H1 (cell line): Measurements from ENCODE around the gene RICTOR. TPM values are rescaled to one million over a fixed set of nuclear protein-coding genes. Genes with fewer than 3 reads are reported as not detected.
A peak's percentile ranks its signal among the peaks of the same experiment; 100 is the strongest.

Experiments used
- CTCF ChIA-PET: fragments of 300-600 bp; sonication (Branson Sonifier 250); formaldehyde crosslinking; loops from one replicate; lab custom pipeline; 2021; ENCODE audit not compliant: partially characterized antibody; lab: Charles Lee
- POLR2A ChIA-PET: fragments of 300-600 bp; sonication (Branson Sonifier 250); formaldehyde crosslinking; loops from one replicate; lab custom pipeline; 2021; ENCODE audit warnings: inconsistent platforms; ENCODE audit not compliant: partially characterized antibody; lab: Charles Lee
- DNase-seq, 2 experiments: peaks; one replicate each; pipeline versions ENCODE4 v3.0.0 to v3.0.0-alpha.2; 2010 to 2022; ENCODE audit warnings: low spot score in 2 of 2, low read depth in 1 of 2, mixed read lengths in 1 of 2
- FAIRE-seq: peaks from 2 replicates; lab custom pipeline; 2011; peaks lifted over from hg19 to GRCh38; lab: Jason Lieb, UNC
- H2AFZ ChIP-seq: 2 replicates; pipeline ENCODE4 v1.8.1; 2012; ENCODE audit warnings: low read length, inconsistent platforms
- H2AK5ac ChIP-seq: 2 replicates; pipeline ENCODE4 v1.6.1; 2013; ENCODE audit warnings: low read depth, low read length
- H2BK120ac ChIP-seq: replicated peaks from 2 replicates; pipeline ENCODE3; 2013; ENCODE audit warnings: low read depth, low read length, inconsistent platforms
- H2BK12ac ChIP-seq: 2 replicates; pipeline ENCODE4 v1.6.1; 2013; ENCODE audit warnings: low read depth, low read length
- H2BK15ac ChIP-seq: 2 replicates; pipeline ENCODE4 v1.6.1; 2013; ENCODE audit warnings: low read length
- H2BK20ac ChIP-seq: 2 replicates; pipeline ENCODE4 v1.6.1; 2013; ENCODE audit warnings: low read length
- H2BK5ac ChIP-seq: 2 replicates; pipeline ENCODE4 v1.6.1; 2013; ENCODE audit warnings: low read depth, low read length
- H3K14ac ChIP-seq: 2 replicates; pipeline ENCODE4 v1.6.1; 2013; ENCODE audit warnings: inconsistent platforms; ENCODE audit not compliant: insufficient read length
- H3K18ac ChIP-seq: 2 replicates; pipeline ENCODE4 v1.6.1; 2013; ENCODE audit warnings: low read length; ENCODE audit errors: extremely low read depth
- H3K23ac ChIP-seq: 2 replicates; pipeline ENCODE4 v1.6.1; 2013; ENCODE audit warnings: inconsistent platforms; ENCODE audit not compliant: insufficient read length
- H3K23me2 ChIP-seq: 2 replicates; pipeline ENCODE4 v1.6.1; 2013; ENCODE audit warnings: low read depth, low read length
- H3K27ac ChIP-seq: 2 replicates; pipeline ENCODE4 v1.6.1; 2011; ENCODE audit warnings: low read depth, low read length, inconsistent platforms
- H3K27me3 ChIP-seq, 4 experiments: replicated peaks in 1 of 4; 1 replicate in 1 of 4; 2 replicates in 3 of 4; pipeline versions ENCODE4 v1.6.1 to v1.8.1; 2011 to 2013; ENCODE audit warnings: low read length in 3 of 4, mild to moderate bottlenecking in 3 of 4, inconsistent platforms in 2 of 4, mixed read lengths in 2 of 4, moderate library complexity in 1 of 4; ENCODE audit not compliant: control insufficient read depth in 3 of 4, insufficient read depth in 3 of 4; ENCODE audit errors: extremely low read depth in 1 of 4
- H3K36me3 ChIP-seq, 4 experiments: 2 replicates each; pipeline versions ENCODE4 v1.6.1 to v1.8.1; 2011 to 2013; ENCODE audit warnings: mild to moderate bottlenecking in 4 of 4, low read length in 3 of 4, moderate library complexity in 2 of 4, control low read depth in 1 of 4, inconsistent platforms in 1 of 4; ENCODE audit not compliant: insufficient read depth in 4 of 4, control insufficient read depth in 2 of 4
- H3K4ac ChIP-seq: replicated peaks from 2 replicates; pipeline ENCODE3; 2013; ENCODE audit warnings: low read length, low read depth, mixed read lengths, inconsistent platforms; ENCODE audit not compliant: insufficient read length
- H3K4me1 ChIP-seq, 4 experiments: replicated peaks in 1 of 4; 1 replicate in 1 of 4; 2 replicates in 3 of 4; pipeline versions ENCODE4 v1.6.1 to v1.8.1; 2011 to 2013; ENCODE audit warnings: low read length in 3 of 4, inconsistent platforms in 2 of 4, mixed read lengths in 1 of 4; ENCODE audit not compliant: insufficient read depth in 4 of 4, control insufficient read depth in 3 of 4
- H3K4me2 ChIP-seq, 2 experiments: 2 replicates each; pipeline versions ENCODE4 v1.6.1 to v1.8.1; 2011 to 2013; ENCODE audit warnings: low read depth in 2 of 2, low read length in 2 of 2, control low read depth in 1 of 2, inconsistent platforms in 1 of 2, mild to moderate bottlenecking in 1 of 2; ENCODE audit not compliant: insufficient read depth in 1 of 2
- H3K4me3 ChIP-seq, 4 experiments: fragments of 200-600, 300-600 bp in 1 of 4; sonication (generic), shearing (Covaris generic), sonication (Bioruptor Twin) in 1 of 4; 2 replicates each; pipeline versions ENCODE4 v1.5.1 to v1.8.1; 2011 to 2016; ENCODE audit warnings: low read length in 4 of 4, low read depth in 3 of 4, control low read depth in 2 of 4, inconsistent platforms in 2 of 4, mild to moderate bottlenecking in 2 of 4, mixed read lengths in 1 of 4, moderate library complexity in 1 of 4; ENCODE audit not compliant: insufficient read depth in 2 of 4; ENCODE audit errors: extremely low read depth in 1 of 4
- H3K56ac ChIP-seq: replicated peaks from 2 replicates; pipeline ENCODE3; 2013; ENCODE audit warnings: low read depth, mild to moderate bottlenecking, mixed read lengths, low read length, inconsistent platforms; ENCODE audit not compliant: insufficient read length
- H3K79me1 ChIP-seq: 2 replicates; pipeline ENCODE4 v1.6.1; 2013; ENCODE audit warnings: low read depth, low read length, control low read depth
- H3K79me2 ChIP-seq, 2 experiments: 2 replicates each; pipeline versions ENCODE4 v1.6.1 to v1.8.1; 2012 to 2013; ENCODE audit warnings: low read length in 2 of 2, mild to moderate bottlenecking in 2 of 2, inconsistent platforms in 1 of 2; ENCODE audit not compliant: insufficient read depth in 2 of 2, control insufficient read depth in 1 of 2
- H3K9ac ChIP-seq, 4 experiments: replicated peaks in 1 of 4; 1 replicate in 1 of 4; 2 replicates in 3 of 4; pipeline versions ENCODE4 v1.6.1 to v1.8.1; 2011 to 2013; ENCODE audit warnings: low read depth in 3 of 4, low read length in 3 of 4, control low read depth in 2 of 4, mild to moderate bottlenecking in 2 of 4, moderate library complexity in 2 of 4, inconsistent platforms in 1 of 4; ENCODE audit errors: extremely low read depth in 1 of 4
- H3K9me3 ChIP-seq, 2 experiments: 2 replicates each; pipeline versions ENCODE4 v1.6.1 to v1.8.1; 2012 to 2013; ENCODE audit warnings: mild to moderate bottlenecking in 2 of 2, moderate library complexity in 2 of 2, control low read depth in 1 of 2, inconsistent platforms in 1 of 2, low read depth in 1 of 2, low read length in 1 of 2, mixed read lengths in 1 of 2; ENCODE audit not compliant: insufficient read depth in 2 of 2
- H4K20me1 ChIP-seq, 2 experiments: replicated peaks in 1 of 2; 2 replicates each; pipeline versions ENCODE3 to v1.8.1; 2011 to 2013; ENCODE audit warnings: inconsistent platforms in 2 of 2, low read length in 2 of 2, mild to moderate bottlenecking in 1 of 2; ENCODE audit not compliant: insufficient read depth in 2 of 2, control insufficient read depth in 1 of 2
- H4K5ac ChIP-seq: 2 replicates; pipeline ENCODE4 v1.6.1; 2013; ENCODE audit warnings: low read length, low read depth, mixed read lengths, inconsistent platforms; ENCODE audit not compliant: insufficient read length
- H4K8ac ChIP-seq: 2 replicates; pipeline ENCODE4 v1.8.0; 2013; ENCODE audit warnings: mild to moderate bottlenecking, moderate library complexity, low read length, inconsistent platforms; ENCODE audit not compliant: insufficient read depth; ENCODE audit errors: extremely low read depth
- H4K91ac ChIP-seq: replicated peaks from 2 replicates; pipeline ENCODE3; 2013; ENCODE audit warnings: low read length, mixed read lengths, inconsistent platforms; ENCODE audit not compliant: insufficient read length
- EP300 ChIP-seq, 2 experiments: IDR thresholded peaks; 1 replicate in 1 of 2; 2 replicates in 1 of 2; pipeline ENCODE4 v1.6.1; 2011 to 2012; ENCODE audit warnings: low read depth in 2 of 2, low read length in 2 of 2, mild to moderate bottlenecking in 2 of 2, borderline replicate concordance in 1 of 2, inconsistent platforms in 1 of 2, moderate library complexity in 1 of 2
- FOSL1 ChIP-seq: IDR thresholded peaks from 2 replicates; pipeline ENCODE4 v1.6.1; 2011; ENCODE audit warnings: mild to moderate bottlenecking, low read depth, low read length, moderate library complexity; ENCODE audit not compliant: insufficient read depth
- MAFK ChIP-seq: IDR thresholded peaks from 2 replicates; pipeline ENCODE4 v1.6.1; 2012; ENCODE audit warnings: low read depth, mild to moderate bottlenecking, improper control_type of control experiment, low read length
- POLR2A ChIP-seq, 2 experiments: IDR thresholded peaks; 1 replicate in 1 of 2; 2 replicates in 1 of 2; pipeline ENCODE4 v1.6.1; 2011; ENCODE audit warnings: low read depth in 2 of 2, low read length in 2 of 2, mild to moderate bottlenecking in 2 of 2; ENCODE audit errors: control extremely low read depth in 1 of 2
- RNF2 ChIP-seq: fragments of 200-900, 300-1000 bp; sonication (generic); IDR thresholded peaks from 2 replicates; pipeline ENCODE4 v1.7.1; 2016; ENCODE audit warnings: borderline replicate concordance, low read depth, mild to moderate bottlenecking, antibody characterized with exemption, low read length; ENCODE audit not compliant: poor library complexity, severe bottlenecking; ENCODE audit errors: missing control alignments
- SAP30 ChIP-seq: fragments of 300-600 bp; sonication (generic); IDR thresholded peaks from 2 replicates; pipeline ENCODE4 v1.7.1; 2012; ENCODE audit warnings: low read length, moderate library complexity, mild to moderate bottlenecking, inconsistent platforms; ENCODE audit not compliant: insufficient read depth, insufficient replicate concordance
- SP1 ChIP-seq: IDR thresholded peaks from 2 replicates; pipeline ENCODE4 v1.6.1; 2011; ENCODE audit warnings: low read depth, low read length
- SP2 ChIP-seq: IDR thresholded peaks from 2 replicates; pipeline ENCODE4 v1.6.1; 2012; ENCODE audit warnings: mild to moderate bottlenecking, low read length, inconsistent platforms
- WGBS, 2 experiments: shearing (Covaris generic) in 1 of 2; methylation state at CpG; one replicate each; pipeline versions ENCODE4 v1.1.6 to v1.1.7; 2013 to 2015; ENCODE audit warnings: low lambda C conversion rate in 2 of 2, mixed read lengths in 2 of 2, inconsistent platforms in 1 of 2, low coverage in 1 of 2, missing lambda C conversion rate in 1 of 2; ENCODE audit not compliant: insufficient replicate concordance in 2 of 2, insufficient coverage in 1 of 2, insufficient read length in 1 of 2; ENCODE audit errors: extremely low coverage in 1 of 2, missing lambda C conversion rate in 1 of 2; 5-methylcytosine and 5-hydroxymethylcytosine counted together
- long read RNA-seq, 2 experiments: library from RNA in 1 of 2; library from capped mRNA in 1 of 2; stranded (forward); transcript quantifications; one replicate each; pipeline ENCODE4 v2.0.0, GENCODE V29; 2021; ENCODE audit warnings: inconsistent platforms in 1 of 2
- polyA minus RNA-seq, 3 experiments: library from RNA; depleted of rRNA, polyadenylated mRNA; stranded (reverse); fragments of >200 nt; gene quantifications; 1 replicate in 2 of 3; 2 replicates in 1 of 3; pipeline ENCODE4 v1.2.3, GENCODE V29; 2011
- polyA plus RNA-seq, 7 experiments: library from polyadenylated mRNA; depleted of rRNA in 3 of 7; stranded (reverse) in 5 of 7; unstranded in 2 of 7; fragments of >200 nt in 5 of 7; fragments of 200-250 nt in 2 of 7; gene quantifications; 1 replicate in 5 of 7; 2 replicates in 1 of 7; 4 replicates in 1 of 7; pipeline versions ENCODE4 v1.2.1 to v1.2.3, GENCODE V29; 2011 to 2013; ENCODE audit warnings: missing spikeins in 2 of 7, mixed read lengths in 2 of 7
- total RNA-seq: library from RNA; stranded (reverse); fragmentation: NEBNext Ultra II Directional; extraction: Animal tissue kit (Norgen Biotek cat#: 25700); gene quantifications from 2 replicates; pipeline ENCODE4 v1.2.1, GENCODE V29; 2021

The RICTOR gene
- total RNA-seq: 22.6 and 26.6 TPM in 2 replicates
- 4.3 and 5.0 TPM in 2 replicates for polyA plus RNA-seq (2011; rRNA removed)
- 3.9 TPM for polyA plus RNA-seq (2011; cell fraction: cytosol; rRNA removed)
- polyA plus RNA-seq (2011; cell fraction: nucleus; rRNA removed): 4.5 TPM
- 2.4 to 9.0 TPM (median 4.8 TPM) in 4 replicates for polyA plus RNA-seq (2012, experiment 1 of 2)
- 0.29 TPM for polyA plus RNA-seq (2012, experiment 2 of 2)
- 8.1 TPM for polyA plus RNA-seq (2013, experiment 1 of 2)
- polyA plus RNA-seq (2013, experiment 2 of 2): 7.2 TPM
- 38.2 and 51.8 TPM in 2 replicates for polyA minus RNA-seq (2011; rRNA and poly(A)+ RNA removed)
- 10.2 TPM for polyA minus RNA-seq (2011; cell fraction: cytosol; rRNA and poly(A)+ RNA removed)
- 60.1 TPM for polyA minus RNA-seq (2011; cell fraction: nucleus; rRNA and poly(A)+ RNA removed)
- long read RNA-seq, experiment 1, full-length matches to known transcripts: 1 of 3 reads
- long read RNA-seq, experiment 1, partial matches to known transcripts: 0 of 3 reads
- long read RNA-seq, experiment 1, other reads (novel, unspliced or antisense): 2 of 3 reads
- long read RNA-seq, experiment 2, partial matches to known transcripts: 1 of 1 reads
- long read RNA-seq, experiment 2, other reads (novel, unspliced or antisense): 0 of 1 reads

GRCh38 chr5:39074017-39074814 lies at the start of gene RICTOR:
Gene RICTOR, minus strand, starts transcription at chr5:39074399. Its CDS starts 22 bp downstream, at chr5:39074377.
- Histone ChIP-seq H3K23me2 (peaks cover 10% of the 10 kb centered on the region), H3K79me2 (peaks cover 0 to 36% of the 10 kb centered on the region in 2 experiments; a peak in 3 of 4 replicates), H4K5ac (peak within 1 kb of the TSS; percentile 94), H2BK120ac (no peak within 1 kb of the TSS), H2AFZ (peak within 1 kb of the TSS; percentile 70; the same call in 1 of the 2 replicates), H4K20me1 (no peaks in the 10 kb centered on the region), H3K18ac (peak within 1 kb of the TSS; percentile 98), H4K8ac (peak within 1 kb of the TSS; percentile 98; the same call in 1 of the 2 replicates), H3K4me1 (no peaks in the 10 kb centered on the region; a peak in 1 of 7 replicates), H3K27ac (peak within 1 kb of the TSS; percentile 95), H3K23ac (peak within 1 kb of the TSS; percentile 97), H3K9ac (peak within 1 kb of the TSS; percentile 67 to 98 (median 89)), H2BK20ac (no peak within 1 kb of the TSS), H3K4me2 (peak within 1 kb of the TSS; percentile 74 to 89), H3K4me3 (peak within 1 kb of the TSS; percentile 79 to 99 (median 91)), H2BK5ac (peak within 1 kb of the TSS; percentile 93), H2BK12ac (peak within 1 kb of the TSS; percentile 60; the same call in 1 of the 2 replicates), H3K79me1 (no peaks in the 10 kb centered on the region), H2AK5ac (no peak within 1 kb of the TSS), H3K14ac (no peak within 1 kb of the TSS), H3K9me3 (no peaks in the 10 kb centered on the region), H3K36me3 (no peaks in the 10 kb centered on the region; a peak in 1 of 8 replicates), H3K4ac (peak within 1 kb of the TSS; percentile 85), H3K56ac (peak within 1 kb of the TSS; percentile 84), H2BK15ac (no peak within 1 kb of the TSS), H3K27me3 (no peaks in the 10 kb centered on the region), H4K91ac (peak within 1 kb of the TSS; percentile 91)
- ChIA-PET CTCF (interaction anchor here (0.6 to 1.3 kb wide), 2 partner anchors 81 to 707 kb away, joined by 3 to 4 read pairs; no protein-coding TSS in a partner anchor), POLR2A (interaction anchor here (1.5 kb wide), 1 partner anchor 48 kb away, joined by 4 read pairs; no protein-coding TSS in a partner anchor)
- WGBS, 2 experiments: 2% methylated on average over 45 of the region's 94 CpGs; no CpG with 5 or more reads in 1 of the 2 experiments
- DNase-seq (peak; percentile 33 to 92), FAIRE-seq (no peak)
- no peak for TF ChIP-seq SAP30
- 0 out of 3 replicates have a peak, but pooled peaks of 1 of the 2 experiments have one; percentile 2 for TF ChIP-seq EP300 (IDR thresholded peaks at IDR 0.05; ENCODE audit: borderline replicate concordance in 1 of 2, low read depth in 2 of 2, low read length in 2 of 2)
- TF ChIP-seq SP2: no peak
- TF ChIP-seq FOSL1: no peak
- peak; percentile 57 to 74 for TF ChIP-seq POLR2A (IDR thresholded peaks at IDR 0.05; ENCODE audit: control extremely low read depth in 1 of 2, low read depth in 2 of 2, low read length in 2 of 2)
- TF ChIP-seq RNF2: no peak
- no peak for TF ChIP-seq MAFK
- no peak for TF ChIP-seq SP1
